HCT116 (cell line): ENCODE data around the gene CGN. TPM values are rescaled to one million over a fixed set of nuclear protein-coding genes. Genes with fewer than 3 reads are reported as not detected.

Experiments
- ATAC-seq: fragments of 200-7000 bp; cut with Tn5 transposase; 2 replicates; pipeline ENCODE4 v1.9.1; 2020; ENCODE audit warnings: mild to moderate bottlenecking, moderate library complexity
- BruUV-seq: library from RNA; stranded (reverse); fragments of 400-500 nt; replicated peaks from 2 replicates; lab custom pipeline; 2021; lab: Mats Ljungman, UMichigan
- CTCF ChIA-PET: fragments of 300-600 bp; sonication (Branson Sonifier 250); formaldehyde crosslinking; loops from one replicate; lab custom pipeline; 2021; ENCODE audit warnings: antibody characterized with exemption; lab: Charles Lee
- POLR2A ChIA-PET: fragments of 300-600, 350-600 bp; sonication (Branson Sonifier 250); formaldehyde crosslinking; loops from one replicate; lab custom pipeline; 2021; ENCODE audit warnings: antibody characterized with exemption; lab: Charles Lee
- RAD21 ChIA-PET, 2 experiments: fragments of 300-600 bp; sonication (Branson Sonifier 250); formaldehyde crosslinking; loops; one replicate each; lab custom pipeline; 2023; ENCODE audit warnings: low total read pairs in 2 of 2; ENCODE audit not compliant: uncharacterized antibody in 2 of 2, unreplicated experiment in 2 of 2, low non-redundant PET in 1 of 2; lab: Charles Lee
- DNase-seq: peaks from one replicate; pipeline ENCODE4 v3.0.0-alpha.2; 2010; ENCODE audit warnings: low read depth, low spot score
- H2AFZ ChIP-seq: fragments of 200-600 bp; shearing (Covaris generic), sonication (generic); 2 replicates; pipeline ENCODE4 v1.6.1; 2017; ENCODE audit warnings: low read depth, mixed run types, mixed read lengths, antibody characterized with exemption, low read length; ENCODE audit not compliant: poor library complexity, severe bottlenecking
- H3K27ac ChIP-seq: 2 replicates; pipeline ENCODE4 v1.5.1; 2012; ENCODE audit warnings: low read depth, low read length
- H3K27me3 ChIP-seq: fragments of 200-600 bp; sonication (generic); 2 replicates; pipeline ENCODE4 v1.6.1; 2016; ENCODE audit warnings: mixed run types, low read length, mixed read lengths; ENCODE audit not compliant: insufficient read depth
- H3K36me3 ChIP-seq, 2 experiments: fragments of 200-500 bp in 1 of 2; fragments of 200-600 bp in 1 of 2; sonication (Bioruptor generic) in 1 of 2; sonication (generic) in 1 of 2; 2 replicates each; pipeline versions ENCODE4 v1.5.1 to v1.6.1; 2014 to 2016; ENCODE audit warnings: low read length in 2 of 2, inconsistent platforms in 1 of 2, mixed read lengths in 1 of 2, mixed run types in 1 of 2; ENCODE audit not compliant: insufficient read depth in 2 of 2, control insufficient read depth in 1 of 2
- H3K4me1 ChIP-seq, 2 experiments: fragments of 200-600 bp in 1 of 2; sonication (generic) in 1 of 2; 2 replicates each; pipeline versions ENCODE4 v1.5.1 to v1.6.1; 2012 to 2017; ENCODE audit warnings: low read length in 2 of 2, inconsistent platforms in 1 of 2, mild to moderate bottlenecking in 1 of 2, mixed read lengths in 1 of 2, mixed run types in 1 of 2, moderate library complexity in 1 of 2; ENCODE audit not compliant: insufficient read depth in 2 of 2, control insufficient read depth in 1 of 2
- H3K4me2 ChIP-seq: fragments of 200-600 bp; sonication (generic); 2 replicates; pipeline ENCODE4 v1.6.1; 2017; ENCODE audit warnings: mixed run types, low read length, mixed read lengths
- H3K4me3 ChIP-seq, 2 experiments: fragments of 200-600 bp in 1 of 2; sonication (generic) in 1 of 2; replicated peaks in 1 of 2; 2 replicates each; pipeline ENCODE4 v1.5.1; 2011 to 2016; ENCODE audit warnings: low read length in 2 of 2, control low read depth in 1 of 2, low read depth in 1 of 2, mild to moderate bottlenecking in 1 of 2, mixed read lengths in 1 of 2, mixed run types in 1 of 2
- H3K79me2 ChIP-seq: fragments of 200-600 bp; sonication (generic); 2 replicates; pipeline ENCODE4 v1.6.1; 2017; ENCODE audit warnings: mild to moderate bottlenecking, mixed run types, low read length, moderate library complexity, mixed read lengths; ENCODE audit not compliant: insufficient read depth
- H3K9ac ChIP-seq: fragments of 200-600 bp; sonication (generic); 2 replicates; pipeline ENCODE4 v1.6.1; 2016; ENCODE audit warnings: low read length, mixed read lengths
- H3K9me2 ChIP-seq: fragments of 200-600 bp; sonication (generic), shearing (Covaris generic); 2 replicates; pipeline ENCODE4 v1.6.1; 2017; ENCODE audit warnings: mixed run types, mild to moderate bottlenecking, moderate library complexity; ENCODE audit not compliant: insufficient read depth
- H3K9me3 ChIP-seq, 2 experiments: fragments of 200-500 bp in 1 of 2; fragments of 200-600 bp in 1 of 2; sonication (Bioruptor generic) in 1 of 2; sonication (generic) in 1 of 2; 2 replicates each; pipeline ENCODE4 v1.6.1; 2014 to 2017; ENCODE audit warnings: low read length in 2 of 2, mixed read lengths in 2 of 2, inconsistent platforms in 1 of 2, low read depth in 1 of 2, mild to moderate bottlenecking in 1 of 2, mixed run types in 1 of 2, moderate library complexity in 1 of 2; ENCODE audit not compliant: control insufficient read depth in 1 of 2, insufficient read depth in 1 of 2
- H4K20me1 ChIP-seq: fragments of 200-600 bp; sonication (generic), shearing (Covaris generic); 2 replicates; pipeline ENCODE4 v1.6.1; 2017; ENCODE audit warnings: mixed run types, mild to moderate bottlenecking, moderate library complexity; ENCODE audit not compliant: insufficient read depth
- CBX3 ChIP-seq: IDR thresholded peaks from 2 replicates; pipeline ENCODE4 v1.6.1; 2012; ENCODE audit warnings: low read depth
- CTCF ChIP-seq, 3 experiments: fragments of 200-600 bp in 1 of 3; sonication (generic) in 1 of 3; IDR thresholded peaks in 2 of 3; conservative IDR thresholded peaks in 1 of 3; 2 replicates each; pipeline ENCODE4 v1.5.1; 2012 to 2017; ENCODE audit warnings: low read depth in 2 of 3, low read length in 2 of 3, antibody characterized with exemption in 1 of 3, borderline replicate concordance in 1 of 3, control low read depth in 1 of 3, mild to moderate bottlenecking in 1 of 3, mixed read lengths in 1 of 3, mixed run types in 1 of 3, moderate library complexity in 1 of 3; ENCODE audit not compliant: insufficient read depth in 1 of 3
- EGR1 ChIP-seq: IDR thresholded peaks from 2 replicates; pipeline ENCODE4 v1.6.1; 2012; ENCODE audit warnings: low read depth
- ELF1 ChIP-seq: IDR thresholded peaks from 2 replicates; pipeline ENCODE4 v1.6.1; 2012; ENCODE audit warnings: low read depth, borderline replicate concordance
- EZH2 ChIP-seq: fragments of 200-600 bp; sonication (generic); IDR thresholded peaks from 2 replicates; pipeline ENCODE4 v1.6.1; 2017; ENCODE audit warnings: antibody characterized with exemption, mixed run types
- EZH2phosphoT487 ChIP-seq: fragments of 200-600 bp; IDR thresholded peaks from 2 replicates; pipeline ENCODE4 v1.6.1; 2018; ENCODE audit warnings: antibody characterized with exemption, borderline replicate concordance
- FOSL1 ChIP-seq: IDR thresholded peaks from 2 replicates; pipeline ENCODE4 v1.6.1; 2012; ENCODE audit warnings: low read depth
- JUND ChIP-seq: IDR thresholded peaks from 2 replicates; pipeline ENCODE4 v1.6.1; 2012
- MAX ChIP-seq: IDR thresholded peaks from 2 replicates; pipeline ENCODE4 v1.6.1; 2012
- POLR2A ChIP-seq: IDR thresholded peaks from 2 replicates; pipeline ENCODE4 v1.7.0; 2011; ENCODE audit warnings: borderline replicate concordance; ENCODE audit not compliant: insufficient read depth, insufficient read length; ENCODE audit errors: extremely low read depth
- POLR2AphosphoS5 ChIP-seq: IDR thresholded peaks from 2 replicates; pipeline ENCODE4 v1.6.1; 2011; ENCODE audit warnings: mild to moderate bottlenecking, low read depth, low read length, moderate library complexity
- RAD21 ChIP-seq: IDR thresholded peaks from 2 replicates; pipeline ENCODE4 v1.6.1; 2012; ENCODE audit warnings: low read depth, mild to moderate bottlenecking
- SIN3A ChIP-seq: IDR thresholded peaks from 2 replicates; pipeline ENCODE4 v1.6.1; 2012; ENCODE audit warnings: low read depth
- SP1 ChIP-seq: IDR thresholded peaks from 2 replicates; pipeline ENCODE4 v1.6.1; 2012; ENCODE audit warnings: low read depth
- SRF ChIP-seq: IDR thresholded peaks from 2 replicates; pipeline ENCODE4 v1.6.1; 2012; ENCODE audit warnings: low read depth
- TCF7L2 ChIP-seq: IDR thresholded peaks from 2 replicates; pipeline ENCODE4 v1.7.0; 2011; ENCODE audit warnings: borderline replicate concordance, inconsistent platforms; ENCODE audit not compliant: insufficient read depth, insufficient read length; ENCODE audit errors: extremely low read depth
- ZFX ChIP-seq: fragments of 450-650 bp; IDR thresholded peaks from 2 replicates; pipeline ENCODE4 v1.6.1; 2017
- ZNF274 ChIP-seq: fragments of 200-500 bp; sonication (Bioruptor generic); IDR thresholded peaks from 2 replicates; pipeline ENCODE4 v1.6.1; 2014; ENCODE audit warnings: mild to moderate bottlenecking, low read depth, low read length, inconsistent platforms
- intact Hi-C: fragments of 100-400 bp; cut with micrococcal nuclease; formaldehyde crosslinking; loops from 2 replicates; pipeline ENCODE4 v1.10.0; 2022
- total RNA-seq: library from RNA; stranded (reverse); gene quantifications from one replicate; pipeline ENCODE4 v1.2.1, GENCODE V29; 2021; ENCODE audit not compliant: unreplicated experiment
- TF ChIP-seq, protein P1 (sequence below): IDR thresholded peaks from 2 replicates; pipeline ENCODE4 v1.6.1; 2012; ENCODE audit warnings: low read depth
- TF ChIP-seq, protein P2 (sequence below): IDR thresholded peaks from 2 replicates; pipeline ENCODE4 v1.6.1; 2012

CGN gene
- total RNA-seq, 1 experiment from 2014 or later, result 19.7 TPM

- H3K36me3 ChIP-seq, result no peaks in the 10 kb centered on the region
- H3K4me3 ChIP-seq, result no peak overlapping the region
- POLR2A ChIA-PET, result interaction anchor here (0.7 to 2.4 kb wide), 7 partner anchors 9 to 45 kb away, joined by 3 to 10 read pairs (median 4); partner anchors contain the start of gene CGN
- RAD21 ChIA-PET, result interaction anchor here (0.5 to 0.7 kb wide), 2 partner anchors 33 to 341 kb away, joined by 3 to 4 read pairs; no protein-coding TSS in a partner anchor
- no peak overlapping the region for H2AFZ ChIP-seq
- peak; percentile 86 for ATAC-seq
- no peaks in the 10 kb centered on the region for H3K9me2 ChIP-seq
- H3K79me2 ChIP-seq, result no peaks in the 10 kb centered on the region
- H3K4me2 ChIP-seq, result peak overlapping the region; percentile 58
- no peaks in the 10 kb centered on the region for H3K27me3 ChIP-seq
- no TSS peak for BruUV-seq
- CTCF ChIA-PET, result interaction anchor here (0.8 to 1.8 kb wide), 2 partner anchors 9 to 50 kb away, joined by 3 to 7 read pairs; no protein-coding TSS in a partner anchor
- H3K9me3 ChIP-seq, result no peaks in the 10 kb centered on the region
- H3K4me1 ChIP-seq, result peaks cover 27 to 33% of the 10 kb centered on the region in 2 experiments
- DNase-seq, result peak; percentile 83
- H3K27ac ChIP-seq, result no peak overlapping the region
- H3K9ac ChIP-seq, result peak overlapping the region; percentile 15; the same call in 1 of the 2 replicates
- intact Hi-C loops, result no loop called here
- H4K20me1 ChIP-seq, result no peaks in the 10 kb centered on the region
- peak; percentile 89 for TF ChIP-seq SP1
- no peak for TF ChIP-seq POLR2A
- TF ChIP-seq, protein P1, sequence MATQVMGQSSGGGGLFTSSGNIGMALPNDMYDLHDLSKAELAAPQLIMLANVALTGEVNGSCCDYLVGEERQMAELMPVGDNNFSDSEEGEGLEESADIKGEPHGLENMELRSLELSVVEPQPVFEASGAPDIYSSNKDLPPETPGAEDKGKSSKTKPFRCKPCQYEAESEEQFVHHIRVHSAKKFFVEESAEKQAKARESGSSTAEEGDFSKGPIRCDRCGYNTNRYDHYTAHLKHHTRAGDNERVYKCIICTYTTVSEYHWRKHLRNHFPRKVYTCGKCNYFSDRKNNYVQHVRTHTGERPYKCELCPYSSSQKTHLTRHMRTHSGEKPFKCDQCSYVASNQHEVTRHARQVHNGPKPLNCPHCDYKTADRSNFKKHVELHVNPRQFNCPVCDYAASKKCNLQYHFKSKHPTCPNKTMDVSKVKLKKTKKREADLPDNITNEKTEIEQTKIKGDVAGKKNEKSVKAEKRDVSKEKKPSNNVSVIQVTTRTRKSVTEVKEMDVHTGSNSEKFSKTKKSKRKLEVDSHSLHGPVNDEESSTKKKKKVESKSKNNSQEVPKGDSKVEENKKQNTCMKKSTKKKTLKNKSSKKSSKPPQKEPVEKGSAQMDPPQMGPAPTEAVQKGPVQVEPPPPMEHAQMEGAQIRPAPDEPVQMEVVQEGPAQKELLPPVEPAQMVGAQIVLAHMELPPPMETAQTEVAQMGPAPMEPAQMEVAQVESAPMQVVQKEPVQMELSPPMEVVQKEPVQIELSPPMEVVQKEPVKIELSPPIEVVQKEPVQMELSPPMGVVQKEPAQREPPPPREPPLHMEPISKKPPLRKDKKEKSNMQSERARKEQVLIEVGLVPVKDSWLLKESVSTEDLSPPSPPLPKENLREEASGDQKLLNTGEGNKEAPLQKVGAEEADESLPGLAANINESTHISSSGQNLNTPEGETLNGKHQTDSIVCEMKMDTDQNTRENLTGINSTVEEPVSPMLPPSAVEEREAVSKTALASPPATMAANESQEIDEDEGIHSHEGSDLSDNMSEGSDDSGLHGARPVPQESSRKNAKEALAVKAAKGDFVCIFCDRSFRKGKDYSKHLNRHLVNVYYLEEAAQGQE, result no peak
- no peak for TF ChIP-seq ZFX
- peak; percentile 96 for TF ChIP-seq FOSL1
- peak; percentile 74; the same call in 1 of the 2 replicates for TF ChIP-seq CBX3
- TF ChIP-seq EZH2phosphoT487, result no peak
- TF ChIP-seq, protein P2, sequence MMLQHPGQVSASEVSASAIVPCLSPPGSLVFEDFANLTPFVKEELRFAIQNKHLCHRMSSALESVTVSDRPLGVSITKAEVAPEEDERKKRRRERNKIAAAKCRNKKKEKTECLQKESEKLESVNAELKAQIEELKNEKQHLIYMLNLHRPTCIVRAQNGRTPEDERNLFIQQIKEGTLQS, result no peak
- peak; percentile 96 for TF ChIP-seq JUND
- TF ChIP-seq POLR2AphosphoS5, result peak; percentile 58; the same call in 1 of the 2 replicates
- TF ChIP-seq RAD21, result no peak; the same call in 1 of the 2 replicates
- no peak for TF ChIP-seq CTCF (IDR thresholded peaks at IDR 0.05 in 2 of 3, conservative IDR thresholded peaks at IDR 0.05 in 1 of 3; ENCODE audit: borderline replicate concordance in 1 of 3, insufficient read depth in 1 of 3, low read depth in 2 of 3, low read length in 2 of 3)
- TF ChIP-seq ZNF274, result no peak
- peak; percentile 86 for TF ChIP-seq TCF7L2
- TF ChIP-seq SRF, result no peak
- no peak for TF ChIP-seq ELF1
- peak; percentile 68 for TF ChIP-seq EGR1
- no peak for TF ChIP-seq MAX
- peak; percentile 86 for TF ChIP-seq SIN3A
- no peak for TF ChIP-seq EZH2
Measured at GRCh38 chr1:151494741-151495281, 16.4 kb upstream of the CGN start.
